HG03520 (cell line): ENCODE data around the gene CEP43.
A peak's percentile ranks its signal among the peaks of the same experiment; 100 is the strongest.

Experiments used
- ATAC-seq: cut with Tn5 transposase; IDR thresholded peaks from one replicate; pipeline ENCODE4 v1.9.1; 2021; ENCODE audit warnings: mild to moderate bottlenecking, moderate library complexity; ENCODE audit not compliant: unreplicated experiment

Gene CEP43

DNA sequence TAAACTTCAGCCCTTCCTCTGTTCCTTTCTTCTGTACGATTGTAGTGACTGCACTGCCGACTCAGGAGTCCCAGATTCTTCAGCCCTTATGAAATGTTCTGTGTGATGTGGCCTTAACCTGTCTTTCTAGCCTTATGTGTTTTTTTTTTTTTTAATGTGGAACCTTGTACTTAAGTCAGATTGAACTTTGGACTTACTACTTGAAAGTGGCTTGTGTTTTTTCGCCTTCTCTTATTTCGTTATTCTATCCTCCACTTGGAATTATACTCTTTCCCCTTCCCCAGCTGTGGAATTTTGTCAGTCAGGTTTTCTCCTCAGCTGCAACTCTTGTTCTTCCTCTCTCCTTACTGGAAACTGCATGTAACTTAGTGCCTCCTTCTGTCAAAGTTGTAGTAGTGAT lies 8.8 kb downstream of the CEP43 start:
- no peak for ATAC-seq

- ATAC-seq = no peak
Observed at GRCh38 chr6:167013067-167013466, 13.9 kb downstream of the CEP43 start.

- no peak for ATAC-seq
Observed at GRCh38 chr6:167013946-167014345, 14.7 kb downstream of the CEP43 start.

DNA sequence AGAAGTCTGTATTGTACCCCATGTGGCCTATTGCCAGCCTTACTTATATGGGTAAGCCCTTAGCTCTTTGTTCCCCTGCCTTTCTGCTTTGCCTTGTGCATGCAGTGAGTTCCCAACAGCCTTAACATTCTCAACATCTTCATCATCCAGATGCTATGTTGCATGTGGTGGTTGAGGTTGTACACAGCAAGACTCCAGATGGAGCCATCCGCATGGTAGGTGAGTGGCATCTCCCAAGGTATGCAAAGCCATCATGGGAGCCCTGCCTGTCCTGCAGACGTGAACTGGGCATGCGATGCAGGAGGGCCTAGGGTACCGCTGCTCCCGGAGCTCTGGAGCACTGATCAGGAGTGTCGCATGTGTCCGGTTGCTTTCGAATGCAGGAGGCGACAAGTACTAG lies 16.1 kb downstream of the CEP43 start:
- no peak for ATAC-seq

DNA sequence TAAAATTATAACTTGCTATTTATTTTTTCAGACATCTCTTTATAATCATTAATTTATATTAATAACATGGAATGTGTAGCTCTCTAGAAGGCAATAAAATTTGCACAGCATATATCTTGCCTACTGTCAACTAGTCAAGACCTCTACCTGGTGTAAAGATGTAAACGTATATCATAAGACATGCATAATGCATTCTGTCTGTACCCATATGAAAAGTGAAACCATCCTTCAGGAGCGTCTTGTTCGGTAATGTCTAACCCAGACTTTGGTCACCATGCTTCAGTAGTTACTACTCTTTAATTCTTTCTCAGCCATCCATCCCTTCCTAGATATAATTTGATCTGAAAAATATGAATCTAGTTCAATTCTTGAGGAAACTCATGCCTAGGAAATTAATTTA lies 21.0 kb downstream of the CEP43 start:
- peak; percentile 60 for ATAC-seq

DNA sequence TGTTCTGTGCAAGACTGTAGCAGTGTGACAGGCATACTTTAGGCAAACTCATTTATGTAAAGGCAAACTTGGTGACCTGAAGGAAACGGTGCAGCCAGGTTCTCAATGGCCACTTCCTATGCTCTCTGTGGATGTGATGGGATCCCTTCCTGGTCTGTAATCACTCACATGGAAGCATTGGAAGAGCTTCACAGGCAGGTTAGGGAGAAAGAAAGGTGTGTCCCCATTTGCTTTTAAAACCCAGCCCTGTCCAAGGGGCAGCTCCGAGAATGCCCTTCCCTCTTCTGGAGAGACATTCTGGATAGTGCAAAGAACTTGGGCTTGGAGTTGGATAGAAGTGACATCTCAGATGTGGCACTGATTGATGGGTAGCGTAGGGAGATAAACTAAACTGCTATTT lies 28.1 kb downstream of the CEP43 start:
- no peak for ATAC-seq

GRCh38 chr6:167027772-167028171 lies 28.6 kb downstream of the CEP43 start:
- no peak for ATAC-seq

GRCh38 chr6:167030222-167031072 lies 31.2 kb downstream of the CEP43 start:
- ATAC-seq = no peak

GRCh38 chr6:167031082-167031709 lies 32.0 kb downstream of the CEP43 start:
- no peak for ATAC-seq

GRCh38 chr6:167034056-167034455 lies 34.9 kb downstream of the CEP43 start:
- ATAC-seq = no peak

DNA sequence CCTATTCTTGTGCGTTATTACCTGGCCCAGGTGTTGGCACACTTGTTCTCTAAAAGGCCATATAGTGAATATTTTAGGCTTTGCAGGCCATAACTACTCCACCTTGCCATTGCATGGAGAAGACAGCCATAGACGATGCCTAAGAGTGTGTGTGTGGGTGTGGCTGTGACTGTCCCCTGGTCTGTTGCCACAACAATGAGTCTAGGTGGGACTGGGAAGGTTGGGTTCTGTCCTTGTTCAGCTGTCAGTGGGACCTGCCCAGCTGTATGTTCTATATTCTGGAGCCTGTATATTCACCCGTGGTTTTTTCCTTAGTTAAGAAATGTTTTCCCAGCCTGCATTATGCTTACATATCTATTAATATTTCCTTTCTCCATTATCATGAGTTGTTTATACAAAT lies 38.6 kb downstream of the CEP43 start:
- ATAC-seq = no peak

DNA sequence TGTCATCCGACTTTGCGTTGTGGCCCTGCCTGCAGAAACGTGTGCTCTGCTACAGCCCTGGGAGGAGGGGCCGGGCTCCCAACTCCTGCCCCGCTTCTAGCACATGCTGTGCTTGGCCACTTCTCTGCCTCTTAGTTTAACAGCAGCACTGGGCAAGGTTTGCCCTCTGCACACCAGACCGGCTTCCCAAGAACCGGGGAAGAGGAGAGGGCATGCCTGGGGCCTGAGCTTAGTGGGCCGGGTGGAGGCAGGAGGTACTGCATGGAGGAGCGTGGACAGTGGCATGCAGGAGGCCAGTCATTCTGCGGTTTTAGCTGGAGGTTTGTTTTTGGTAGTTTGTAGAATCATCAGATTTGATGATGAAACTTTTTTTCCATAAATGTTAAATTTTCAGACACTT lies 45.5 kb downstream of the CEP43 start:
- no peak for ATAC-seq

- no peak for ATAC-seq
Observed at GRCh38 chr6:167045828-167046580, 46.8 kb downstream of the CEP43 start.

- no peak for ATAC-seq
Observed at GRCh38 chr6:167046861-167047495, 47.8 kb downstream of the CEP43 start.

- ATAC-seq = peak; percentile 76
Observed at GRCh38 chr6:167047554-167047953, 48.4 kb downstream of the CEP43 start.
